HuH-7.5 (cell line): ENCODE measurements around the gene EML6.
"Not testable (repeated sequence)": the region's sequence is repeated elsewhere in the genome, so short reads cannot be mapped to it uniquely, and the experiment has no call there.

Experiments used
- DNase-seq: peaks from one replicate; pipeline ENCODE4 v3.0.0; 2011; ENCODE audit warnings: low spot score

EML6 gene

GRCh38 chr2:54723131-54723995 lies at the start of gene EML6:
EML6 (plus strand) TSS chr2:54723662; CDS start chr2:54725062, 1,400 bp downstream.
- peak; percentile 98 for DNase-seq

- no peak for DNase-seq
Measured at GRCh38 chr2:54675281-54675680, 48.2 kb upstream of the EML6 start.

- DNase-seq = no peak
Measured at GRCh38 chr2:54675738-54676137, 47.7 kb upstream of the EML6 start.

GRCh38 chr2:54676656-54677055 lies 46.8 kb upstream of the EML6 start:
- DNase-seq = no peak

- no peak for DNase-seq
Measured at GRCh38 chr2:54677476-54678265, 45.8 kb upstream of the EML6 start.

GRCh38 chr2:54678719-54679118 lies 44.7 kb upstream of the EML6 start:
- no peak for DNase-seq

- DNase-seq = no peak
Measured at GRCh38 chr2:54680397-54681041, 42.9 kb upstream of the EML6 start.

GRCh38 chr2:54681416-54681815 lies 42.0 kb upstream of the EML6 start:
- DNase-seq = no peak

- no peak for DNase-seq
Measured at GRCh38 chr2:54683596-54683995, 39.9 kb upstream of the EML6 start.

- DNase-seq = no peak
Measured at GRCh38 chr2:54685263-54685775, 38.1 kb upstream of the EML6 start.

GRCh38 chr2:54687595-54688152 lies 35.8 kb upstream of the EML6 start:
- no peak for DNase-seq

GRCh38 chr2:54691445-54692135 lies 31.9 kb upstream of the EML6 start:
- peak; percentile 57 for DNase-seq

GRCh38 chr2:54692556-54692955 lies 30.9 kb upstream of the EML6 start:
- DNase-seq = no peak

GRCh38 chr2:54695378-54695777 lies 28.1 kb upstream of the EML6 start:
- no peak for DNase-seq

- DNase-seq = no peak
Measured at GRCh38 chr2:54697934-54698333, 25.5 kb upstream of the EML6 start.

GRCh38 chr2:54698926-54699325 lies 24.5 kb upstream of the EML6 start:
- DNase-seq = not testable (repeated sequence)

- DNase-seq = no peak
Measured at GRCh38 chr2:54699665-54700064, 23.8 kb upstream of the EML6 start.

GRCh38 chr2:54701029-54701428 lies 22.4 kb upstream of the EML6 start:
- no peak for DNase-seq

GRCh38 chr2:54704238-54704637 lies 19.2 kb upstream of the EML6 start:
- DNase-seq = no peak

- DNase-seq = peak; percentile 46
Measured at GRCh38 chr2:54704688-54705605, 18.5 kb upstream of the EML6 start.
